HG02588 (cell line): ENCODE measurements around the gene MBNL2.

Experiments used
- ATAC-seq: cut with Tn5 transposase; IDR thresholded peaks from one replicate; pipeline ENCODE4 v1.9.1; 2021; ENCODE audit warnings: mild to moderate bottlenecking, moderate library complexity; ENCODE audit not compliant: unreplicated experiment

MBNL2 gene

GRCh38 chr13:97401421-97401820, 179.3 kb downstream of the MBNL2 start:
- no peak for ATAC-seq

DNA sequence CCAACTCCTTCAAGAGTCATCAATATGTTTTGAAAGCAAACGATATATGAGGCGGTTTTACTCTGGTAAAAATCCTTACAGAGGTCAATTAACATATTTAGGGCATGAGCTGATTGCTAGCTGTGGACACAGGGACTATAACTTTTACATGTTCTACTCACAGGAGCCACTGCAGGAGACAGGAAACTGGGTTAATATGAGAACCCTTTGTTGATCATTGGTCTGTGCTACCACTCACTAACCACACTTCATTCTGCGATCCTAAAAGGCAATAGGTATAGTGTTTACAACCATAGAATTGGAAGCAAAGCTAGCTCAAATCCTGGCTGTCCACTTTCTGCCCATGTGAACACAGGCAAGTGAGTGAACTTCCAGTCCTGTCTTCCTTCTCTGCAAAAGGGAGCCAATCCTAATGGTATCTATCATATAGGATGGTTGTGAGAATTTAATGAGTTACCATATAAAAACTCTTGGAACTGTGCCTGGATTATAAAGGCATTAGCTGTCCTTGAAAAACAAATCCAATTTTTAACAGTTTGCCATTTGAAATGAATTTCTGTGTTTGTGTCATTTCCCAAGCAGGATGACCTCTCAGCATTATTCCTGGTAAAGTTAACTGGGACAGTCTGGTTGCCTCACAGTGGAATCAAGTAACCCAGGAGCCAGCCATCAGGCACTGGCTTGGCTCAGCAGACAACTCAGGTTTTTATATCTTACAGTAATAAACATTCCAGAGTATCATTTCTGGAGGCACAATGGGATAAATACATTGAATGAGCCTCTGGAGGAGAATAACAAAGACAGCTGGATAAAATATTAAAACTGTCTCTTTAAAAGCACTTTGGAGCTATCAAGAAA, 182.0 kb downstream of the MBNL2 start:
- ATAC-seq, result no peak

DNA sequence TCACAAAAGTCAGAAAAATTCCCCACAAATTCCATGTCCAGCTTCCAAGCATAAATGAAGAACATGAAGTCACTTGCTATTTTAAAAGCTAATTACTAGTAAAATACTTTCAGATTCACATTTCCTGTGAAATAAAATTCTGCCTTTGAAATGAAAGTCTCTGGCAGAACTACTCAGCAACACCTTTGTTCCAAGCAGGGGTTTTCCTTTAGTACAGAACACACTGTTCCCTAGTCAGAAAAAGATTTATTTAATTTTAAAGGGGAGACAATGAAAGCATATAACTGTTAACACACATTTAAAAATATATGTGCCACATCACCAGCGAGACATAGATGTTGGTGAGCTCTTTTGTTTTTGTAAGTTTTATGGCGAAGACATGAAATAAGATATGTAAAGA, 185.4 kb downstream of the MBNL2 start:
- ATAC-seq, result no peak

- no peak for ATAC-seq
These were observed 186.8 kb downstream of the MBNL2 start for GRCh38 chr13:97408938-97409337.

DNA sequence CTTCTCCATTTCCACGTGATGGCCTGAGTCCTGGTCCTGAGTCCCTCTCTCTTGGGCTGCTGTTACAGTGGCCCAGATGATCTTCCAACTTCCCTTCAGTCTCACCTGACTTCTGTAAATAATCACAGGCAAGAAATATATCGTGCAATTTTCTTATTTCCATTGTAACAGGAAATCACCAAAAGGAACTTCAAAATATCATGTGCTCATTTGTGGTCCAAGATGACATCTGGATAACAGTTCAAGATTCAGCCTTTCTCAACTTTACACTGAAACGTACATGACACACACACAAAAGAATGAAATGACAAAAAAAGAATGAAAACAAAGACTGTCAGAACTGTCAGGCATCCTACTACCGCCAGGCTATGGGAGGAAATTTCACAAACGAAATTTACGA, 189.9 kb downstream of the MBNL2 start:
- no peak for ATAC-seq

GRCh38 chr13:97413694-97414093, 191.6 kb downstream of the MBNL2 start:
- ATAC-seq, result no peak

DNA sequence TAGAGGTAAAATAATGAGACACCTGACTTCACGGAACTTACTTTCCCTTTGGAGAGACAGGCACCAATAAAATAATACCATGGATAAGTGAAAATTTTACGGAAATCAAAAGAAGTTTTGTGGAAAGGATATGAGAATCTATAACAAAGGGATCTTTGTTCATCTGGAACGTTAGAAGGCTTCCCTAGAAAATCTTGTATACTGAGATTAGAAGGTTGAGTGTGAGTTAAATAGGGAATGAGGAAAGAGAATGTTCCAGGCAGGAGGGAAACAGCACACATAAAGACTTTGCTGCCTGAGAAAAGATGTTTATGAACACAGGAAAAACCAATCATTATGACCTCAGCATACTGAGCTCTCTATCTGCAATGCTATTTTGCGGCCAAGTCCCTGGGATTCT, 192.3 kb downstream of the MBNL2 start:
- ATAC-seq, result no peak

GRCh38 chr13:97417698-97418097, 195.6 kb downstream of the MBNL2 start:
- no peak for ATAC-seq

GRCh38 chr13:97422118-97423054, 200.3 kb downstream of the MBNL2 start:
- ATAC-seq, result no peak

GRCh38 chr13:97423300-97424045, 201.3 kb downstream of the MBNL2 start:
- ATAC-seq, result no peak

GRCh38 chr13:97425590-97425989, 203.5 kb downstream of the MBNL2 start:
- ATAC-seq, result no peak

GRCh38 chr13:97426695-97427094, 204.6 kb downstream of the MBNL2 start:
- ATAC-seq, result no peak

- no peak for ATAC-seq
These were observed 207.5 kb downstream of the MBNL2 start for GRCh38 chr13:97429681-97430081.

GRCh38 chr13:97430296-97430695, 208.2 kb downstream of the MBNL2 start:
- no peak for ATAC-seq

DNA sequence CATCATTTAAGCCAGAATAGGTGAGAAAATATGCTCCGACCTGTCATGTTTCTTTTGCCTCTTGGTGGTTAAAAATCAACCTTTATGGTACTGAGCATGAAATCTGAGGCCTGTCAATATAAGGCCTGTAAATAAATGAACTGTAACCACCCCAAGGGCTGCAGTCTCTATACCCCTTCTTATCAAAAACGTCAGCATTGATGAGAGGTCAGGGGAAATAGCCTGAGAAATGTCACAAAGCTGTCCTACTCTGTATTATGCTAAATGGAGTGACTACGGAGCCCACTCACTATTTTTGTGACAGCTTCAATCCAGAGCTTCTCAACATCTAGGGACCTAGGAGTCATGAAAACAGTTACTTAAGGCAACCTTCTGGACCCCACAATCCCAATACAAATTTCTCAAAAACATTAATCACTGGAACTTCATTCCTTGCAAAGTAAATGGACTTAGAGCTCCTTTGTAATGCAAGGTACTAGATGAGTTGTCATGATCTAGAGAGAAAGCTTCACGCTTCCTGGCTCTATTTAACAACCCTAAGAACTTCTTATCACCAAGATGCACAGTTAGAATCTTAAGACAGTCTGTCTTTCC, 209.1 kb downstream of the MBNL2 start:
- ATAC-seq, result no peak

- no peak for ATAC-seq
These were observed 210.2 kb downstream of the MBNL2 start for GRCh38 chr13:97432232-97432916.

DNA sequence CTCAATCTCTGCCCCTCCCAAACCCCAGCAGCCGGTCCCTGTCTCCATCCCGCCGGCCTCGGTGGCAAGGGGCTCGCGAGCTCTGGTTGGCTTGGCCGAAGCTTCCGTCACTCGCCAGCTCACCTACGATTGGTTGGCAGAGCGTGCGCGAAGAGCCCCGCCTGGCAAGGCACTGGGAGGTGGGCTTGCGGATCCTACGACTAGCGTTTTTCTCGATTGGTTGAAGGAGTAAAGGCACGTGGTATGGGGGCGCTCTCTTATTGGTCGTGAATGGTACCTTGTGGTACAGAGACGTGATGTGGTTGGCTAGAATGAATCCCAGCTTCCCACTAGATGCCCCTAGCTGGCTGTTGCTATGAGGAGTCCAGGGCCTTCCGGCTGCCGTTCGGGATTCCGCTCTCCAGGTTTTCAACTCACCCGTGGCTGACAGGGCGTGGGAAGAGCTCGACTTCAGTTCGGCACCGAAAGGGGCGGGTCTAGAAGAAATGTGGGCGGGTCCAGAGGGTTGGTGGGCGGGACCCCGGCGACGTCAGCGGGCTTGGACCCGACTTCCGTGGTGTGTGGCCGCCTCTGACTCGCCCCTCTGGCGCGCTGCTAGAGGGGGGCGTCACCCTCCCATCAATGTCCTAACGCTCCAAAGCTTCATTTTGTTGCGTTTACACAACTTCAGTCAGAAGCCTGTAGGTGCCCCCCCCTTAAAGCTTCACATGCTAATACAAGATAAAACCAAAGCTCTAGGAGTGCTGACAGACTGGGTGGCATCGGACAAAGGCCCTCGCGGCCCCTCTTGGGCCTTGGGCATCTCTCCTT, 211.0 kb downstream of the MBNL2 start:
- ATAC-seq, result peak; percentile 78

DNA sequence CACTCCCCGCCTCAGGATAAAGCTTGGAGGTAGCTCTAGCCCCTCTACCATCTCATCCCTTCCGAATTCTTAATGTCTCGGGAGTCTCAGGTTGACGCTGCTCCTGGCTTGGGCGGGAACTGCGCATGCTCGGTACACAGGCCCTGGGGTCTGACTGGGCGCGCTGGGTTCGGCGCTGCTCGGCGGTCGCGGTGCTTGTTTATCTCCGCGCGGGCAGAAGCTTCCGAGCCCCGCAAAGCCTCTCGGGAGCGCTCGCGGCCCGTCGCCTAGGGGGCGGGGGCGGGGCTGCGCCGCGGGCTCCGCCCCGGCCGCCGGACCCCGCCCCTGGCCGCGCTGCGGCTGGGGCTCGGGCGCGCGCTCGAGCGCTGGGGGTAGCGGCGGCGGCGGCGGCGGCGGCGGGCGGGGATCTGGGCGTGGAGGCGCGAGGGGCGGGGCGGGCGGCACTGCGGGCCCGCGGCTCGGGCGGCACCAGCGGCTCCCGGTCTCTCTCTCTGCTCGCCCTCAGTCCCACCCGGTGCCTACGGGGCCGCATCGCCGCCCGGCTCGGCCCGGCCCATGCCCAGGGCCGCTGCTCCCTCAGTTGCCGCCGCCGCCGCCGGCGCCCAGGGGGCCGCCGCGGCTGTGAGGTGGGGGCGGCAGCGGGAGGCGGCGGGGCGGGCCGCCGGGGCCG, 211.7 kb downstream of the MBNL2 start, which contains the start of gene RAP2A:
Gene RAP2A (plus strand): TSS at position 443 of the 670 bp plus-strand sequence. CDS start 302 bp downstream, outside the sequence.
- ATAC-seq, result peak; percentile 49
